ENCODE data around the gene KLHL29.

KLHL29 gene

GRCh38 chr2:23553561-23553960 is 168.6 kb downstream of the KLHL29 start:
- H3K9me2 ChIP-seq (replicated peaks; ENCODE audit: low read depth, low read length), result no peaks in the 10 kb centered on the region
- peaks cover 16% of the 10 kb centered on the region for H3K4me1 ChIP-seq (ENCODE audit: insufficient read depth, low read length, poor library complexity, severe bottlenecking)
- no peak overlapping the region for H2AFZ ChIP-seq (ENCODE audit: low read length)
- H3K4me2 ChIP-seq (ENCODE audit: low read depth, low read length, poor library complexity, severe bottlenecking), result no peak overlapping the region
- H3K9me3 ChIP-seq (ENCODE audit: insufficient read depth, low read depth, low read length), result no peaks in the 10 kb centered on the region
- no peak overlapping the region for H3K4me3 ChIP-seq (ENCODE audit: low read length, poor library complexity, severe bottlenecking)
- no peaks in the 10 kb centered on the region for H4K20me1 ChIP-seq (ENCODE audit: insufficient read depth, low read length, poor library complexity, severe bottlenecking)
- no peaks in the 10 kb centered on the region for H3K36me3 ChIP-seq (ENCODE audit: insufficient read depth, low read length)
- H3K9ac ChIP-seq (ENCODE audit: low read depth, low read length, poor library complexity, severe bottlenecking), result no peak overlapping the region
- H3K27me3 ChIP-seq (ENCODE audit: insufficient read depth, low read length, poor library complexity, severe bottlenecking), result no peaks in the 10 kb centered on the region
- no peaks in the 10 kb centered on the region for H3K79me2 ChIP-seq (ENCODE audit: insufficient read depth, low read length)
- H3F3A ChIP-seq (ENCODE audit: low read depth), result no peaks in the 10 kb centered on the region
- TF ChIP-seq EZH2phosphoT487 (IDR thresholded peaks at IDR 0.05; ENCODE audit: borderline replicate concordance) (no peak), CTCF (conservative IDR thresholded peaks at IDR 0.05; ENCODE audit: low read length) (no peak)

- no peaks in the 10 kb centered on the region for H3K36me3 ChIP-seq (ENCODE audit: insufficient read depth, low read length)
- no peaks in the 10 kb centered on the region for H3K9me3 ChIP-seq (ENCODE audit: insufficient read depth, low read depth, low read length)
- H3K4me2 ChIP-seq (ENCODE audit: low read depth, low read length, poor library complexity, severe bottlenecking), result no peak overlapping the region
- no peaks in the 10 kb centered on the region for H3F3A ChIP-seq (ENCODE audit: low read depth)
- no peaks in the 10 kb centered on the region for H3K27me3 ChIP-seq (ENCODE audit: insufficient read depth, low read length, poor library complexity, severe bottlenecking)
- no peaks in the 10 kb centered on the region for H4K20me1 ChIP-seq (ENCODE audit: insufficient read depth, low read length, poor library complexity, severe bottlenecking)
- H3K4me3 ChIP-seq (ENCODE audit: low read length, poor library complexity, severe bottlenecking), result no peak overlapping the region
- H2AFZ ChIP-seq (ENCODE audit: low read length), result no peak overlapping the region
- H3K4me1 ChIP-seq (ENCODE audit: insufficient read depth, low read length, poor library complexity, severe bottlenecking), result peaks cover 16% of the 10 kb centered on the region
- H3K9ac ChIP-seq (ENCODE audit: low read depth, low read length, poor library complexity, severe bottlenecking), result no peak overlapping the region
- TF ChIP-seq CTCF (conservative IDR thresholded peaks at IDR 0.05; ENCODE audit: low read length), result no peak
- no peak for TF ChIP-seq EZH2phosphoT487 (IDR thresholded peaks at IDR 0.05; ENCODE audit: borderline replicate concordance)
- no peaks in the 10 kb centered on the region for H3K9me2 ChIP-seq (replicated peaks; ENCODE audit: low read depth, low read length)
- no peaks in the 10 kb centered on the region for H3K79me2 ChIP-seq (ENCODE audit: insufficient read depth, low read length)
Measured at GRCh38 chr2:23554054-23554697, 169.2 kb downstream of the KLHL29 start.

GRCh38 chr2:23555944-23556343 is 171.0 kb downstream of the KLHL29 start:
- peaks cover 5% of the 10 kb centered on the region for H3K4me1 ChIP-seq (ENCODE audit: insufficient read depth, low read length, poor library complexity, severe bottlenecking)
- no peaks in the 10 kb centered on the region for H3F3A ChIP-seq (ENCODE audit: low read depth)
- H3K4me3 ChIP-seq (ENCODE audit: low read length, poor library complexity, severe bottlenecking), result no peak overlapping the region
- no peak overlapping the region for H3K4me2 ChIP-seq (ENCODE audit: low read depth, low read length, poor library complexity, severe bottlenecking)
- no peaks in the 10 kb centered on the region for H4K20me1 ChIP-seq (ENCODE audit: insufficient read depth, low read length, poor library complexity, severe bottlenecking)
- no peaks in the 10 kb centered on the region for H3K79me2 ChIP-seq (ENCODE audit: insufficient read depth, low read length)
- H3K9me3 ChIP-seq (ENCODE audit: insufficient read depth, low read depth, low read length), result no peaks in the 10 kb centered on the region
- no peaks in the 10 kb centered on the region for H3K27me3 ChIP-seq (ENCODE audit: insufficient read depth, low read length, poor library complexity, severe bottlenecking)
- H2AFZ ChIP-seq (ENCODE audit: low read length), result no peak overlapping the region
- no peaks in the 10 kb centered on the region for H3K9me2 ChIP-seq (replicated peaks; ENCODE audit: low read depth, low read length)
- H3K9ac ChIP-seq (ENCODE audit: low read depth, low read length, poor library complexity, severe bottlenecking), result no peak overlapping the region
- no peaks in the 10 kb centered on the region for H3K36me3 ChIP-seq (ENCODE audit: insufficient read depth, low read length)
- TF ChIP-seq EZH2phosphoT487 (IDR thresholded peaks at IDR 0.05; ENCODE audit: borderline replicate concordance) (no peak), CTCF (conservative IDR thresholded peaks at IDR 0.05; ENCODE audit: low read length) (no peak)

Data from Loucy (cell line).